Fibroblast of skin of back (primary cell): ENCODE results near the gene KAZN.

ENCODE experiments used
- DNase-seq: peaks from one replicate; pipeline ENCODE4 v3.0.0-alpha.2; 2013

The KAZN gene

DNA sequence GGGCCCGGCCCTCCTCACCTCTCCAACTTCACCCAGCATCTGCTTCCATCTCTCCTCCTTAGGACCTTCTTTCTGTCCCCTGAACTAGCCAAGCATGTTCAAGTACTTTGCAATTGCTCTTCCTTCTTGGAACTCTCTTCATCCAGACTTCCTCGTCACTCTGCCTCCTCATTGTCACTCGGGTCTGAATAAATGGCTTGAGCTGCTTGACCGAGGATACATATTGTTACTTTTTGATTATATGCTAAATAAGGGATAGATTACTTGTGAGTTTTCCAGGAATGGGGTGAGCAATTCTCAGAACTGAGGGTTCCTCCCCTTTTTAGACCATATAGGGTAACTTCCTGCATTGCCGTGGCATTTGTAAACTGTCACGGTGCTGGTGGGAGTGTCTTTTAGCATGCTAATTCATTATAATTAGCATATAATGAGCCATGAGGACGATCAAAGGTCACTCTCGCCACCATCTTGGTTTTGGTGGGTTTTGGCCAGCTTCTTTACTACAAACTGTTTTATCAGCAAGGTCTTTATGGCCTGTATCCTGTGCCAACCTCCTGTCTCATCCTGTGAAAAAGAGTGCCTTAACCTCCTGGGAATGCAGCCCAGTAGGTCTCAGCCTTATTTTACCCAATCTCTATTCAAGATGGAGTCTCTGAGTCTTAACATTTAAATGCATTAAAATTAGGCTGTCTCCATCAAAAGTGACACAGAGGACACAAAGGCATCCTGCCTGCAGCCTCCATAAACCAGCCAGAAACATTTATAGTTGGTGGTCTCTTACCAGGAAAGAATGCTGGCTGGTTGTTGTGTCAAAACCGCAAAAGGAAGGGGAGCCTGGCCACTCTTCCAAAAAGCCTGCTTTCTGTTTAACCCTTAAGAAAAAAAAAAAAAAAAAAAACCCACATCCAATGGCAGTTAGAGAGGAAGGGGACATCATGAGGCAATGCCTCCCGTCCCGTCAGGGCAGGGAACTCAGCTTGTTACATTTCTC is 179.3 kb downstream of the KAZN start:
- no peak for DNase-seq

DNA sequence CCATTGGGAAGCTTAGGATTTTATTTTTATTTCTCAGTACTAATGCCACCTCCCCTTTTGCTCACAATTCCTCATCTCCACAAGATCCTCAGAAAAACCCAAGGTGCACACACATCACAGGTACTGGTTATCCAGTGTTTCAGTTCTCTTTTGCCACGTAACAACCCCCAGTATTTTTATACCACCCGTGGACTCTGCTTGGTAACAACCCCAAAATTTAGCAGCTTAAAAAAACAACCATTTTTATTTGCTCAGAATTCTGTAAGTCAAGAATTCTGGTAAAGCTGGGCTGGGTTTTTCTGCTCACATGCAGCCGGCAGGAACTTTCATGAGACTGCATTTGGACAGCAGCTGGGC is 180.0 kb downstream of the KAZN start:
- DNase-seq, result no peak

GRCh38 chr1:14778898-14779865 is 180.7 kb downstream of the KAZN start:
- peak; percentile 18 for DNase-seq

- no peak for DNase-seq
These were observed 181.8 kb downstream of the KAZN start for GRCh38 chr1:14780271-14780670.

- DNase-seq, result no peak
These were observed 183.3 kb downstream of the KAZN start for GRCh38 chr1:14781811-14782210.

- DNase-seq, result no peak
These were observed 184.5 kb downstream of the KAZN start for GRCh38 chr1:14782741-14783591.

GRCh38 chr1:14783592-14783886 is 185.1 kb downstream of the KAZN start:
- no peak for DNase-seq

DNA sequence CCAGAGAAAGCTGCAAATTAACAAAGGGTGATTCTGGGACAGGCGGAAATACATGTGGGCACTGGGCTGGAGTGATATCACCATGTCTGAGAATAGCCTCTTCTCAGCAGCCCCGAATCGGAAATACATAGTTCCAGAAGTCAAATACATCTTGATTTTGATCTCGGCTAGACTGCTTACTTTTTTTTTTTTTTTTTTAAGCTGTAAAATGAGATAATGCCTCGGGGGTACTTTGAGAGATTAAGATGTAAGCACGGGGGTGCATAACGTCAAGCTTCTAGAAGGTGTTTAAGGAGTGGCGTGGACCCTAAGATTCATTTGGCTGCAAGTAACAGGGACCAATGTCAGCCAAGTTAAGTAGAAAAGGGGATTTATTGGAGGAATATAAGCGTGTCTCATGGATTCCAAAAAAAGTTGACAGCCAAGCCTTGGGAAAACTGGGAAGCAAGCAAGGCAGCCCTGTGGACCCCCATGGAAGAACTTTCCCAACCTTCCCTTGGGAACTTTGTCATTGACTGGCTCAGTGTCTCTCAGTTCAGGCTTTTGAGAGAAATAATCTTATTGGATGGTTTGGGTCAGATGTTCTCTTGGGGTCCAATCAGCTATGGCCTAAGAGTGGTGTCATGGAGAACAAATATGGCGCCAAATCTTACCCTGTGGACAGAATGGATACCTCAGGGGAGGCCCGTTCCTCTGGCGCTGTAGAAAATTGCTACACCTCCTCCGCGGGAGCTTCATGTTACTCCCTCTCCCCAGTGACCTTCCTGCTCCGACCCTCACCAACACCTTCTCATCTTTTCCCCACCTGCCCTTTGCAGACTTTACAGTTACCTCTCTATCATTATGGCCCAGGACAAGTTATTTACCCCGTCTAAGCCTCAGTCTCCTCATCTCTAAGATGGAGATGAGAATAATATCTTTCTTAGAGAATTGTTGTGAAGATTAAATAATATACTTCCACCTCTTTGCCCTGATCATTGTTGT is 186.6 kb downstream of the KAZN start:
- no peak for DNase-seq

DNA sequence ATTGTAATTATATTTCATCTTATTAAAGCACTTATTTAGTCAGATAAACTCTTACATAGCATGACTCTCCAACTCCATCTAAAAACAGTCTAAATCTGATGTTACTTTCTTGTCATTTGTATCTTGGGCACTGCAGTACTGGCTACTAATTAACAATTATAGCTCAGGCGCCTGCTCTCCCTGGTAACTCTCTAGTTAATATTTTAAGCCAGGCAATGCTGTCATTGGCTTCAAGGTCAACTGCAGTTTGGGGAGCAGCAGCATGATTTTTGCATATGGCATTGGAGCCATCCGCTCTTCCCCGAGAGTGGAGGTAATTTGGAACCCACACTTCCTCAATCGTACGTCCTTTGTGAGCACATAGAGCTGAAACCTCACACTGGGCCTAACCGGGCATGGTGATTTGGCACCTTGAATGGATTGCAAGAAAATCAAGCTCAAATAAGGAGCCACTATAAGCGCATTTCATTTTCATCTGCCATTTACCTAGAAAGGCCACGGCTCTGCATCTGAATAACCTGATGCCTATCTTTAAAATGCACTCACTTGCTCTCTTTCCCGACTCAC is 187.7 kb downstream of the KAZN start:
- no peak for DNase-seq

GRCh38 chr1:14786681-14787080 is 188.2 kb downstream of the KAZN start:
- no peak for DNase-seq

- DNase-seq, result no peak
These were observed 189.1 kb downstream of the KAZN start for GRCh38 chr1:14787604-14788003.

DNA sequence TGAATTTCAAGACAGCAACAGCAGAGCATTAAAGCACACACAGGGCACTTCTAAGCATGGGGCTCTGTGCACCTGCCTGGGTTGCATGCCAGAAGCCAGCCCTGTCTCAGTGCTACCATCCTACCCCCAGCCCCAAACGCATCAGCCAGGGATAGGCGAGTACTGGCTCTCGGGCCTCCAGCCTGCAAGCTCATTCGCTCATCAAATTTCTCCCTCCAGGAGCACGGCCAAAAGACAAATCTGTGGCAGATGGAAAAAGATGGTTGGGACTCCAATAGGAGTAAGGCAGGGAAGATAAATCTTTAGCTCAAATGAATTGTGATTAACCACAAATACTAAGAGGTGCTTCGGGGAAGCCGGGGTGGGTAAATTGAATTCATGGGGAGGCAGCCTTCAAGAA is 189.6 kb downstream of the KAZN start:
- DNase-seq, result no peak

- DNase-seq, result no peak
These were observed 192.5 kb downstream of the KAZN start for GRCh38 chr1:14790982-14791381.

GRCh38 chr1:14791654-14792053 is 193.2 kb downstream of the KAZN start:
- DNase-seq, result no peak

DNA sequence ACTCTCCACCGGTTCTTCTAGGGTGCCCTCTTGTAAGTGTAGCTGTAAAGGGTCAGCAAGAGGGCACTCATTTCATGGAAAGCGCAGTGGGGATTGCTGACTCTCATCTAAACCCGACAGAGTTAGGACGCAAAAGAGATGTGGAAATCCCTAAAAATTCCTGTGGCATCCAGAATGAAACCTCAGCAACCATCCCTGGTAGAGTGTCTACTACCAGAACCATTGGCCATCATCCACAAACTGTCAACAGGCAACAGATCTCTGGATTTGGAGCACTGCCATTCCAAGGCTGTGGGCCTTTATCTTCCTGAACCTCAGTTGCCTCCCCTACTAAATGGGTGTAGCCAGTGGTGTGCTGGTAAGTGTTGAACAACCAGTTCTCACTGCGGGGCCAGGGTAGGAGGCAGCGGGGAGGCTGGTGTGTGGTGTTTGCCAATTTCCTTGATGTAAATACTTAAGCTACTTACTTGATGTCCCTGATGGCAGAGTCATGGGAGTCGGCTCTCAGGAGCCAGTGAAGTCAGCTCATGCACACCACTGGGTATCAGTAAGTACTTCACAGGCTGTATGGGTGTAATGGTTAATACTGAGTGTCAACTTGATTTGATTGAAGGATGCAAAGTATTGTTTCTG is 195.8 kb downstream of the KAZN start:
- no peak for DNase-seq

DNA sequence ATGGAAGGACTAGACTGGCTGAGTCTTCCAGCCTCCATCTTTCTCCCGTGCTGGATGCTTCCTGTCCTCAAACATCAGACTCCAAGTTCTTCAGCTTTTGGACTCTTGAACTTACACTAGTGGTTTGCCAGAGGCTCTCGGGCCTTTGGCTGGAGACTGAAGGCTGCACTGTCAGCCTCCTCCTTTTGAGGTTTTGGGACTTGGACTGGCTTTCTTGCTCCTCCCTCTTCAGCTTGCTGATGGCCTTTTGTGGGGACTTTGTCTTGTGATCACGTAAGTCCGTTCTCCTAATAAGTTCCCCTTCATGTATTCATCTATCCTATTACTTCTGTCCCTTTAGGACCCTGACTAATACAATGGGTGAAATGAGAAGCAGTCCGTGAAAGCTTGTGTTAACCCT is 196.4 kb downstream of the KAZN start:
- DNase-seq, result no peak

- DNase-seq, result no peak
These were observed 197.1 kb downstream of the KAZN start for GRCh38 chr1:14795589-14795988.

DNA sequence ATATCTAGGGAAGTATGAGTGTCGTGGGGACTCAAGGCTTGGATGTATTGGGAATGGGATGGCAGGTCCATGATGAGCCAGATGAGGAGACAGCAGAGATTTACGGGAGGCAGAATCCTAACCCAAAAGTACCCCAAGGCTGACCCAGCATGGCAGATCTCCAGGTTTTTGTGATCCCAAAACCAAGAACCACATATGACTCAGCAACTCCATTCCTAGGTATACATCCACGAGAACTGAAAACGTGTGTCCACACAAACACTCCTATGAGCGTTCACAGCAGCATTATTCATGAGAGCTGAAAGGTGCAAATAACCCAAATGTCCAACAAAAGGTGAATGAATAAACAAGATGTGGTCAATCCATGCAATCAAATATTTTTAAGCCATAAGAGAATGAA is 201.5 kb downstream of the KAZN start:
- DNase-seq, result no peak

DNA sequence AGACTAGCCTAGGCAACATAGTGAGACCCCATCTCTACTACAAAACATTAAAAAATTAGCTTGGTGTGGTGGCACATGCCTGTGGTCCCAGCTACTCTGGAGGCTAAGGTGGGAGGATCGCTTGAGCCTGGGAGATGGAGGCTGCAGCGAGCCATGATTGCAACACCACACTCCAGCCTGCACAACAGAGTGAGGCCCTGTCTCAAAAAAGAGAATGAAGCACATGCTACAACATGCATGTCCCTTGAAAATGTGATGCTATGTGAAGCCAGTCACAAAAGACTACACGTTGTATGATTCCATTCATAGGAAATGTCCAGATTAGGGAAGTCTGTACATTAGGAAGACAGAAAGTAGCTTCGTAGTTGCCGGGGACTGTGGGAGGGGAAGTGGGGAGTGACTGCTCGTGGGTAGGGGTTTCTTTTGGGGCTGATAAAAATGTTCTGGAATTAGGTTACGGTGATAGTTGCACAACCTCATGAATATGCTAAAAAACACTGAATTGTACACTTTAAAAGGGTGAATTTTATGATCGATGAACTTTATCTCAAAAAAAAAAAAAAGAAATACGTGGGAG is 202.1 kb downstream of the KAZN start:
- DNase-seq, result no peak
